Osteocyte (in vitro differentiated cells): ENCODE results near the gene LRIT2. TPM values are rescaled to one million over a fixed set of nuclear protein-coding genes. Genes with fewer than 3 reads are reported as not detected.

Experiments used
- DNase-seq: peaks from one replicate; pipeline ENCODE4 v3.0.0; 2021; ENCODE audit warnings: mixed read lengths; ENCODE audit not compliant: unreplicated experiment; ENCODE audit errors: extremely low spot score
- H3K27ac Mint-ChIP-seq: one replicate; pipeline ENCODE4 v1.8.0; 2021; ENCODE audit warnings: mild to moderate bottlenecking, mixed read lengths; ENCODE audit not compliant: unreplicated experiment
- H3K27me3 Mint-ChIP-seq: one replicate; pipeline ENCODE4 v1.8.0; 2021; ENCODE audit warnings: mixed read lengths; ENCODE audit not compliant: unreplicated experiment
- H3K36me3 Mint-ChIP-seq: one replicate; pipeline ENCODE4 v1.8.0; 2021; ENCODE audit warnings: mixed read lengths; ENCODE audit not compliant: unreplicated experiment
- H3K4me1 Mint-ChIP-seq: one replicate; pipeline ENCODE4 v1.8.0; 2021; ENCODE audit warnings: mixed read lengths; ENCODE audit not compliant: unreplicated experiment
- H3K4me3 Mint-ChIP-seq: one replicate; pipeline ENCODE4 v1.8.0; 2021; ENCODE audit warnings: mild to moderate bottlenecking, moderate library complexity, mixed read lengths; ENCODE audit not compliant: unreplicated experiment
- H3K9me3 Mint-ChIP-seq: one replicate; pipeline ENCODE4 v1.8.0; 2021; ENCODE audit warnings: mixed read lengths; ENCODE audit not compliant: unreplicated experiment
- CTCF ChIP-seq: fragments of 200-600 bp; sonication (generic); IDR thresholded peaks from 2 replicates; pipeline ENCODE4 v1.5.0; 2021; ENCODE audit warnings: antibody characterized with exemption, mild to moderate bottlenecking, moderate library complexity
- long read RNA-seq: library from polyadenylated mRNA; unstranded; transcript quantifications from one replicate; pipeline ENCODE4 v2.0.0, GENCODE V29; 2021
- total RNA-seq: library from RNA; stranded (reverse); gene quantifications from 2 replicates; pipeline ENCODE4 v1.2.1, GENCODE V29; 2021

Gene LRIT2, protein sequence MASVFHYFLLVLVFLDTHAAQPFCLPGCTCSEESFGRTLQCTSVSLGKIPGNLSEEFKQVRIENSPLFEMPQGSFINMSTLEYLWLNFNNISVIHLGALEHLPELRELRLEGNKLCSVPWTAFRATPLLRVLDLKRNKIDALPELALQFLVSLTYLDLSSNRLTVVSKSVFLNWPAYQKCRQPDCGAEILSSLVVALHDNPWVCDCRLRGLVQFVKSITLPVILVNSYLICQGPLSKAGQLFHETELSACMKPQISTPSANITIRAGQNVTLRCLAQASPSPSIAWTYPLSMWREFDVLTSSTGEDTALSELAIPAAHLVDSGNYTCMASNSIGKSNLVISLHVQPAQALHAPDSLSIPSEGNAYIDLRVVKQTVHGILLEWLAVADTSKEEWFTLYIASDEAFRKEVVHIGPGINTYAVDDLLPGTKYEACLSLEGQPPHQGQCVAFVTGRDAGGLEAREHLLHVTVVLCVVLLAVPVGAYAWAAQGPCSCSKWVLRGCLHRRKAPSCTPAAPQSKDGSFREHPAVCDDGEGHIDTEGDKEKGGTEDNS
- not detected in 2 replicates for total RNA-seq
- long read RNA-seq: 0 reads

- H3K36me3 Mint-ChIP-seq: no peaks in the 10 kb centered on the region
- no peak within 1 kb of the TSS for H3K4me3 Mint-ChIP-seq
- TF ChIP-seq CTCF: no peak
- H3K27ac Mint-ChIP-seq: no peak within 1 kb of the TSS
- no peak for DNase-seq
- no peaks in the 10 kb centered on the region for H3K4me1 Mint-ChIP-seq
- H3K9me3 Mint-ChIP-seq: no peaks in the 10 kb centered on the region
- peaks cover 5% of the 10 kb centered on the region for H3K27me3 Mint-ChIP-seq
Measured at GRCh38 chr10:84225427-84226173, at the start of gene LRIT2. Gene LRIT2 (minus strand): TSS chr10:84225544. CDS start chr10:84225520, 24 bp downstream.

GRCh38 chr10:84270708-84271107, 45.4 kb upstream of the LRIT2 start:
- no peaks in the 10 kb centered on the region for H3K9me3 Mint-ChIP-seq
- peaks cover 12% of the 10 kb centered on the region for H3K27me3 Mint-ChIP-seq
- H3K27ac Mint-ChIP-seq: no peak overlapping the region
- no peaks in the 10 kb centered on the region for H3K4me1 Mint-ChIP-seq
- H3K4me3 Mint-ChIP-seq: no peak overlapping the region
- no peaks in the 10 kb centered on the region for H3K36me3 Mint-ChIP-seq
- no peak for DNase-seq
- no peak for TF ChIP-seq CTCF

GRCh38 chr10:84269773-84270172, 44.4 kb upstream of the LRIT2 start:
- Mint-ChIP-seq H3K27ac (no peak overlapping the region), H3K4me3 (no peak overlapping the region), H3K36me3 (no peaks in the 10 kb centered on the region), H3K9me3 (no peaks in the 10 kb centered on the region), H3K27me3 (peaks cover 12% of the 10 kb centered on the region), H3K4me1 (no peaks in the 10 kb centered on the region)
- DNase-seq: no peak
- no peak for TF ChIP-seq CTCF

DNA sequence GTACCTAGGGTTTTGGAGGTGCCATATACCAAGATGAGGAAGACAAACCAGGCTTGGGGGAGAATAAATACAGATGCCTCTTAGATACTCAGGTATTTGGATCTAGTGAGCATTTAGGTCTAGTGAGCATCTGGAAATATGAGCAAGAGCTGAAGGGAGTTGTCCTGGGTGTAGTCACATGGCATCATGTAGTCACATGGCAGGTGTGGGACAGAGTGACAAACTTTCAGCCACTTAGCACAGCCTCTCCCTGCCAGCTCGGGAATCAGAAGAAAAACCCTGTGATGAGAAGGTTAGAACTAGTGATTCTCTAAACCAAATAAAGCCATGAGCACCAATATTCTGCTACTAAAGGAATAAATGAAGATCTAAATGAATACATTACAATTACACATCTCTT, 43.8 kb upstream of the LRIT2 start:
- H3K36me3 Mint-ChIP-seq: no peaks in the 10 kb centered on the region
- no peak for DNase-seq
- no peaks in the 10 kb centered on the region for H3K4me1 Mint-ChIP-seq
- H3K4me3 Mint-ChIP-seq: no peak overlapping the region
- no peak for TF ChIP-seq CTCF
- peaks cover 15% of the 10 kb centered on the region for H3K27me3 Mint-ChIP-seq
- H3K9me3 Mint-ChIP-seq: no peaks in the 10 kb centered on the region
- H3K27ac Mint-ChIP-seq: no peak overlapping the region
